ENCODE data around the gene AFAP1. TPM values are rescaled to one million over a fixed set of nuclear protein-coding genes. Genes with fewer than 3 reads are reported as not detected.
A peak's percentile ranks its signal among the peaks of the same experiment; 100 is the strongest.

The AFAP1 gene
- total RNA-seq, 2 donors from 2014 or later = 9.6 to 35.3 TPM

- H3K9me3 ChIP-seq = no peaks in the 10 kb centered on the region
- DNase-seq (no peak), ATAC-seq (no peak)
- WGBS, 2 donors = 80 to 92% methylated on average over 10 to 13 of the region's 13 CpGs
- no peaks in the 10 kb centered on the region for H3K36me3 ChIP-seq (replicated peaks in 1 of 2; ENCODE audit: insufficient read depth in 1 of 2, low read depth in 2 of 2)
- peak overlapping the region in 3 of 4 donors; percentile 41 to 67 (median 63) for H3K27ac ChIP-seq
- H3K4me3 ChIP-seq = no peak overlapping the region
- TF ChIP-seq POLR2A (IDR thresholded peaks at IDR 0.05) (no peak), CTCF (IDR thresholded peaks at IDR 0.05) (no peak)
- H3K4me1 ChIP-seq = peaks cover 16% of the 10 kb centered on the region
- intact Hi-C loops (cut with DNase I) = no loop called here
- H3K27me3 ChIP-seq = no peaks in the 10 kb centered on the region
Measured at GRCh38 chr4:7970361-7970946, 30.8 kb upstream of the AFAP1 start.

GRCh38 chr4:7968262-7968896 lies 28.7 kb upstream of the AFAP1 start:
- no peaks in the 10 kb centered on the region for H3K9me3 ChIP-seq
- TF ChIP-seq POLR2A (IDR thresholded peaks at IDR 0.05) = no peak
- no peak for TF ChIP-seq CTCF (IDR thresholded peaks at IDR 0.05)
- 64 to 84% methylated on average over 15 to 16 of the region's 16 CpGs for WGBS, 2 donors
- peak overlapping the region in 2 of 4 donors; percentile 63 to 67 for H3K27ac ChIP-seq
- no peak overlapping the region for H3K4me3 ChIP-seq
- ATAC-seq (no peak), DNase-seq (no peak)
- intact Hi-C loops (cut with DNase I) = no loop called here
- H3K36me3 ChIP-seq (replicated peaks in 1 of 2; ENCODE audit: insufficient read depth in 1 of 2, low read depth in 2 of 2) = no peaks in the 10 kb centered on the region
- H3K27me3 ChIP-seq = no peaks in the 10 kb centered on the region
- peaks cover 22% of the 10 kb centered on the region for H3K4me1 ChIP-seq

GRCh38 chr4:7967501-7968261 lies 28.0 kb upstream of the AFAP1 start:
- no peak for DNase-seq
- Histone ChIP-seq H3K4me3 (no peak overlapping the region), H3K27me3 (no peaks in the 10 kb centered on the region), H3K9me3 (no peaks in the 10 kb centered on the region), H3K4me1 (peaks cover 22% of the 10 kb centered on the region), H3K27ac (peak overlapping the region in 2 of 4 donors; percentile 27 to 60), H3K36me3 (replicated peaks in 1 of 2; ENCODE audit: insufficient read depth in 1 of 2, low read depth in 2 of 2) (no peaks in the 10 kb centered on the region)
- TF ChIP-seq POLR2A (IDR thresholded peaks at IDR 0.05) (no peak), CTCF (IDR thresholded peaks at IDR 0.05) (no peak)
- 79 to 96% methylated on average over 8 to 21 of the region's 21 CpGs for WGBS, 2 donors
- intact Hi-C loops (cut with DNase I) = no loop called here
- no peak for ATAC-seq

GRCh38 chr4:7967063-7967440 lies 27.4 kb upstream of the AFAP1 start:
- no peak for DNase-seq
- H3K27me3 ChIP-seq = no peaks in the 10 kb centered on the region
- no peak overlapping the region for H3K4me3 ChIP-seq
- intact Hi-C loops (cut with DNase I) = no loop called here
- no peaks in the 10 kb centered on the region for H3K36me3 ChIP-seq (replicated peaks in 1 of 2; ENCODE audit: insufficient read depth in 1 of 2, low read depth in 2 of 2)
- 70 to 87% methylated on average over 6 to 9 of the region's 9 CpGs for WGBS, 2 donors
- H3K4me1 ChIP-seq = peaks cover 22% of the 10 kb centered on the region
- TF ChIP-seq CTCF (IDR thresholded peaks at IDR 0.05) = no peak
- no peak for TF ChIP-seq POLR2A (IDR thresholded peaks at IDR 0.05)
- H3K9me3 ChIP-seq = no peaks in the 10 kb centered on the region
- H3K27ac ChIP-seq = peak overlapping the region in 1 of 4 donors; percentile 11
- ATAC-seq = no peak
